NCI-H2227 (cell line): Measurements from ENCODE around the gene STAB1.

Experiments
- DNase-seq: peaks from one replicate; lab custom pipeline; 2025; ENCODE audit not compliant: unreplicated experiment; lab: John Stamatoyannopoulos, UW

STAB1 gene

DNA sequence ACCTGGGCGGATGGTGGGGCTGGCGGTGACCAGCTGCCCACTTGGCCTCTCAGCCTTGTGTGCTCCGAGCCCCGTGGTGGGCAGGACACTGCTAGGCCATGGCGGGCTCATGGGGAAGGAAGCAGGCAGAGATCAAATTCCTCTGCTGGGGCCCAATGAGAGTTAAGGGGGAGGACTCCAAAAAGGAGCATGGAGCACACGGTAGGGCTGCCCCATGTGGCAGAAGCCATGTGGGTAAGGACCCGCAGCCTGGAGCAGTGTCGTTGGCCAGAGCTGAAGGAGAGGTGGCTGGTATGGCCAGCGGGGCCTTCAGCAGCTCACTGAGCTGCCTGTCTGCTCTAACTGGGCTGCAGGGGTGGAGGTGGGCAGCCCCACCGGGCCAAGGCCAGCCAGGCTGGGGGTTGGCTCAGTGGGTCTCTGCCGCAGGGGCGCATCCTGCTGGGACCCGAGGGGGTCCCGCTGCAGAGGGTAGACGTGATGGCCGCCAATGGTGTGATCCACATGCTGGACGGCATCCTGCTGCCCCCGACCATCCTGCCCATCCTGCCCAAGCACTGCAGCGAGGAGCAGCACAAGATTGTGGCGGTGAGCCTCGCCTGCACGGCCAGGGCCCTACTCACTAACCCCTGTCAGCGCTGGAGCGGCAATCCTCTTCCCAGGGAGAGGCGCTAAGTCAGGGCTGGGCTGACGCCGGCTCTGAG, 11.3 kb downstream of the STAB1 start:
- DNase-seq: no peak

DNA sequence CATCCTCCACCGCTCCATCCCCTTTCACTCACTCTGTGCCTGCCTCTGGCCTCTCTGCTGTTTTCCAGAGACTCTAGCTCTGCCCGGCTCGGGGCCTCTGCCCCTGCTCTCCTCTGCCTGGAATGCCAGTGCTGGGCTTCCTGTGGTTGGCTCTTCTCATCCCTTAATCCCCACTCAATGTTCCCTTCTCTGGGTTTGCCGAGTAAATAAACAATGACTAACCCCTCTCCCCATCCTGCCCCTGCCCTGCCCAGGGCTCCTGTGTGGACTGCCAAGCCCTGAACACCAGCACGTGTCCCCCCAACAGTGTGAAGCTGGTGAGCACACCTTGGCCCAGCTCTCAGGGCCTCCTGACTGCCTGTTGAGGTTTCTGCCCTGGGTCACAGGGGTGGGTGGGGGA, 12.2 kb downstream of the STAB1 start:
- no peak for DNase-seq

DNA sequence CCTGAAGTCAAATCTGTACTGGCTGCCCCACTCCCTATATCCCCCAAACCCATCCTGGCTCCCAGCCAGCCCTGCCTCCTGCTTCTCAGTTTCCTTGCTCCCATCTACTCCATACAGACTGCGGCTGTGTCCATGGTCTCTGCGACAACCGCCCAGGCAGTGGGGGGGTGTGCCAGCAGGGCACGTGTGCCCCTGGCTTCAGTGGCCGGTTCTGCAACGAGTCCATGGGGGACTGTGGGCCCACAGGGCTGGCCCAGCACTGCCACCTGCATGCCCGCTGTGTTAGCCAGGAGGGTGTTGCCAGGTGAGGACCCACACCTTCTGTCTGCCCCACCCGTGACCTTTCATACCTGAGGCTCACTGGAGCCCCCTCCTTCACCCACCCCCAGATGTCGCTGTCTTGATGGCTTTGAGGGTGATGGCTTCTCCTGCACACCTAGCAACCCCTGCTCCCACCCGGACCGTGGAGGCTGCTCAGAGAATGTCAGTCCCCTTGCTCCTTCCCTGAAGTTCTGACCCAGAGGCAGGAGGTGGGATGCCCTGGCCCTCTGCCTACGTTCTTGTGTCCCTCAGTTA, 14.7 kb downstream of the STAB1 start:
- no peak for DNase-seq

DNA sequence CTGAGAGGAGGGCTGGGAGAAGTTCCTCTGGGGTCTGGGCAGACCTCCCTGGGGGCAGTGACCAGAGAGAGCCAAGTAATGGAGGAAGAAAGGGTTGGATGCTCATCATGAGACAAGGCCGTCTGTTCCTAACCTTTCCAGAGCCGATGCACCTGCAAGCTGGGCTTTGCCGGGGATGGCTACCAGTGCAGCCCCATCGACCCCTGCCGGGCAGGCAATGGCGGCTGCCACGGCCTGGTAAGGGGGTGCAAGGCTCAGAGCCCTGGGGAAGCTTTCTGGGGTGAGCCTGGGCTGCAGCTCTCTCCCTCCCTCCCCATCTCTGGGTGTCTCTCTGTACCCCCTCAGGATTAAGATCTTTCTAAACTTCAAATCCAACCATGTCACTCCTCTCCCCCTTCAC, 16.4 kb downstream of the STAB1 start:
- no peak for DNase-seq

DNA sequence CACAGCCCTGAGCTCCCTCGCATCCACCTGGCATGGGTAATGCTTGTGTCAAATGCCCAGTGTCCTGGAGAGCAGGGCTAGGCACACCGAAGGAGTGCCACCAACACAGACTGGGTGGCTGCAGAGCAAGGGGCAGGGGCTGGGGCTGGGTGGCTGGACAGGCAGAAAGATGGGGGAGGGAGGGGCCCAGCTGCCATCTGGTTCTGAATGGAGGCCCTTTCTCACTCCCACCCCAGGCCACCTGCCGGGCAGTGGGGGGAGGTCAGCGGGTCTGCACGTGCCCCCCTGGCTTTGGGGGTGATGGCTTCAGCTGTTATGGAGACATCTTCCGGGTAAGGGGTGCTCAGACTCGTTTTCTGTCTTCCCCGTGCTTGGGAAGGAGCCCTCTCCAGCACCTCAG, 17.0 kb downstream of the STAB1 start:
- DNase-seq: no peak

DNA sequence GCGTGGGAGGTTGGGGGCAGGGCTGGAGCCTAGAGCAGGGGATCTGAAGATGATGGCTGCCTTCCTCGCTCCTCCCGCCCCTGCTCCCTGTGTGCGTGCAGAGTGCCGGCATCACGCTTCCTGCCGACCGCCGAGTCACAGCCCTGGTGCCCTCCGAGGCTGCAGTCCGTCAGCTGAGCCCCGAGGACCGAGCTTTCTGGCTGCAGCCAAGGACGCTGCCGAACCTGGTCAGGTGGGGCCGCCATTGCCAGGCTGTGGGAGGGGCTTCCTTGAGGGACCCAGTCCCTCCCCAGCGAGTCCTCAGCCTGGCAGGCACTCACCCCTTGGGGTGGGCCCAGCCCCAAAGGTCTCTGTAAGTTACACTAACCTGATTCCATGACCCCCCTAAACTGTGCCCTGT, 17.6 kb downstream of the STAB1 start:
- no peak for DNase-seq

DNA sequence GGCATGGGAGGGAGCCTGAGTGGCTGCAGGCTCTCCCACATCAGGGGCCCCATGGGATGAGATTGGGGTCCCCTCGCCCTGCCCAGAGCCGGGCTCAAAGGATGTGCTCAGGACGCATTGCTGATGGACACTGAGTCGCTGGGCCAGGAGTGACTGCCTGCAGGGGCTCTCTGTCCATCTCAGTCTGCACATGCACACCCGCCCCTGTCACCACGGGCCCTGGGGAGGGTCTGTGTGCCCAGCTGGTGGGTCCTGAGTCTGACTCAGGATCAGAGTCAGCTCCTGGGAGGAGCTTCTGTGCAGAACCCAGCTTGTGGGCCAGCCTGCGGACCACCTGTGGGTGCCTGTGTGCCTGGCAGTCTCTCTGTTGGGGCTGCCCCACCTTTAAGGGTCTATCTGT, 18.1 kb downstream of the STAB1 start:
- no peak for DNase-seq

DNA sequence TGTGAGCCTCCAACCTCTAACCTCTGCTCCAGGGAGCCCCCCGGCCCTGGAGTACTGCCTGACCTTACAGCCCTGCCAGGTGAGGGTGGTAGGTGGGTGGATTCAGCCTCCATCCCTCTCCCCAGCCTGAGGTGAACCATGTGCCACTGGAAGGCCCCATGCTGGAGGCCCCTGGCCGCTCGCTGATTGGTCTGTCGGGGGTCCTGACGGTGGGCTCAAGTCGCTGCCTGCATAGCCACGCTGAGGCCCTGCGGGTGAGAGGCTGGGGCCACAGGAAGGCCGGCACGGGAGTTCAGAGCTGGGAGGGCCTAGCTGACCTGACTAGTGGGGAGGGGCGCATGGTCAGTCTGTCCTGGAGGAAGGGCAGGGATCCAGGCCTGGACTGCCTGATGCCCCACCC, 19.4 kb downstream of the STAB1 start:
- no peak for DNase-seq

DNA sequence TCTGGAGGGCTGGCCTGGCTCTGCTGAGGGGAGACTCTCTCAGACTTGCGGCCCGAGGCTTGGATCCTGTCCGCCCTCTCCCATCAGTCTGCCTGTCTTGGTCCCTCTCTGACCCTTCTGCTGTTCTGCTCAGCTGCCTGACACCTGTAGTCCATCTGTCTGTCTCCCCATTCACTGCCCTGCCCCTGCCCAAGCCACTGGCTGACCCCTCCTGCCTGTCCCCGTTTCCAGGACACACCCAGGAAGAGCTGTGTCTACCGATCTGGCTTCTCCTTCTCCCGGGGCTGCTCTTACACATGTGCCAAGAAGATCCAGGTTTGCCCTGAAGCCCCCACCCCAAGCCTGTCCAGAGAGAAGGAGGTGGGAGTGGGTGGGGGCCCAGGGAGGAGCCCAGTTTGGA, 20.1 kb downstream of the STAB1 start:
- no peak for DNase-seq

DNA sequence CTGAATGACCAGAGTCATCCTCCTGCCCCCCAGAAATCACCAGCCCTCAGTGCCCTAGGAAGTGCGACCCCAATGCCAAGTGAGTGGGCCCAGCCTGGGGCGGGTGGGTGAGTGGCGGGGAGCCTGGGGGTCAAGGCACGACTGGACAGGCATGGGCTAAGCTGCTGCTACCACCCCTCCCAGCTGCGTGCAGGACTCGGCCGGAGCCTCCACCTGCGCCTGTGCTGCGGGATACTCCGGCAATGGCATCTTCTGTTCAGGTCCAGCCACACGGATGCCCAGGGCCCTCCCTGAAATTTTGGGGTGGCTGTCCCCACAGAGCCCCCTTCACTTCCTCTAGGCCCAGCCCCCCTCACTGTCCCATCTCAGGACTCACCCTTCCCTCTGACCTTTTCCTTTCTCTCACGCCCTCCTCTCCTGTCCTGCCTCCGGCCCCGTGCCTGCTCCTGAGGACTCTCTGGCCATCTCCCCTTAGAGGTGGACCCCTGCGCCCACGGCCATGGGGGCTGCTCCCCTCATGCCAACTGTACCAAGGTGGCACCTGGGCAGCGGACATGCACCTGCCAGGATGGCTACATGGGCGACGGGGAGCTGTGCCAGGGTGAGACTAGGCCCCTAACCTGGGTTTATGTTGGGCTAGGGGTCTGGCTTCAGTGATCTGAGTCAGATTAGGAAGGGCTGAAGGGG, 21.5 kb downstream of the STAB1 start:
- DNase-seq: no peak

DNA sequence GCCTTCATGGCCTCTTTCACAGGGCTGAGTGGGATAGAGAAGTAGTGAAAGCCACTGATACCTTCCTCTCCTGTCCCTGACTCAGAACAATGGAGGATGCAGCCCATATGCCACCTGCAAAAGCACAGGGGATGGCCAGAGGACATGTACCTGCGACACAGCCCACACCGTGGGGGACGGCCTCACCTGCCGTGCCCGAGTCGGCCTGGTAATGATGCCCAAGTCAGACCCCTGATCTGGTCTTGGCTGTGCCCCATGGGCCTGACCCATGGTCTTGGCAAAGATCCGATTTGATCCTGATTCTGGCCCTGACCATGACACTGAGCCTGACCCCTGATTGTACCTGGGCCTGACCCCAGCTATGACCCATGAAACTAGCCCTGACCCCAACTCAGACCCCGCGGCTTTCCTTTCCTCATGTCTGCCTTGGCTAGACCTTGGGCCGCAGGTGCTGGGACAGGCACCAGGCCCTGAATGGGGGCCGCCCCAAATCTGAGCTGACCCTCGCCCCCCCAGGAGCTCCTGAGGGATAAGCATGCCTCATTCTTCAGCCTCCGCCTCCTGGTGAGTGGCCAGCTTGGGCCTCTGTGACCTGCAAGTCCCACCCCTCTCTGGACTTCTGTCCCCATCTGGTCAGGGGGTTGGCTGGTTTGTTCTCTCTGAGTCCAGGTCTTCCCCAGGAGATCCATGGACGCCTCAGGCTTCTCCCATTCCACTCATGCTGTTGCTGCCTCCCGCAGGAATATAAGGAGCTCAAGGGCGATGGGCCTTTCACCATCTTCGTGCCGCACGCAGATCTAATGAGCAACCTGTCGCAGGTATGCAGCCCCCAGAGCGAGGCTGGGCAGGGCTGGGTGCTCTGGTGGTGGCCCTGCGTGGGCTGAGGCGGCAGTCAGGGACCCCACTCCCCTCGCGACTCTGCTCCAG, 22.9 kb downstream of the STAB1 start:
- DNase-seq: no peak

DNA sequence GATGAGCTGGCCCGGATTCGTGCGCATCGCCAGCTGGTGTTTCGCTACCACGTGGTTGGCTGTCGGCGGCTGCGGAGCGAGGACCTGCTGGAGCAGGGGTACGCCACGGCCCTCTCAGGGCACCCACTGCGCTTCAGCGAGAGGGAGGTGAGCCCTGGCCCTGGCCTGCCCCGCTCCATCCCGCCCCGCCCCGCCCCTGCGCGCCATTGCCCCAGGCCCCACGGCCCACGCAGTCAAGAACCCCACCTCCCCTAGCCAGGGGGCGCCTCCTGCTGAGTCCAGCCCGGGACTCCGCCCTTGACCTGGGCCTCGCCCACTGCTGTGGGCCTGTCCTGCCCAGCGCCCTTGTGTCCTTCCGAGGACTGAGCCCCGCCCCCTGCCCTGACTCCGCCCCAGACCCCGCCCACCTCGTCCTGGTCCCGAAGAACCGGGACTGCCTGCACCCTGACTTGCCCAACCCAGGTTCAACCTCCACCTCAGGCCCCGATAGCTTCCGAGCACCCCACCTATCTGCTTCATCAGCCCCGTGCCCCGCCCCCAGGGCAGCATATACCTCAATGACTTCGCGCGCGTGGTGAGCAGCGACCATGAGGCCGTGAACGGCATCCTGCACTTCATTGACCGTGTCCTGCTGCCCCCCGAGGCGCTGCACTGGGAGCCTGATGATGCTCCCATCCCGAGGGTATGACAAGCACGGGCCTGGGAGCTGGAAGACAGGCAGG, 23.7 kb downstream of the STAB1 start:
- no peak for DNase-seq

DNA sequence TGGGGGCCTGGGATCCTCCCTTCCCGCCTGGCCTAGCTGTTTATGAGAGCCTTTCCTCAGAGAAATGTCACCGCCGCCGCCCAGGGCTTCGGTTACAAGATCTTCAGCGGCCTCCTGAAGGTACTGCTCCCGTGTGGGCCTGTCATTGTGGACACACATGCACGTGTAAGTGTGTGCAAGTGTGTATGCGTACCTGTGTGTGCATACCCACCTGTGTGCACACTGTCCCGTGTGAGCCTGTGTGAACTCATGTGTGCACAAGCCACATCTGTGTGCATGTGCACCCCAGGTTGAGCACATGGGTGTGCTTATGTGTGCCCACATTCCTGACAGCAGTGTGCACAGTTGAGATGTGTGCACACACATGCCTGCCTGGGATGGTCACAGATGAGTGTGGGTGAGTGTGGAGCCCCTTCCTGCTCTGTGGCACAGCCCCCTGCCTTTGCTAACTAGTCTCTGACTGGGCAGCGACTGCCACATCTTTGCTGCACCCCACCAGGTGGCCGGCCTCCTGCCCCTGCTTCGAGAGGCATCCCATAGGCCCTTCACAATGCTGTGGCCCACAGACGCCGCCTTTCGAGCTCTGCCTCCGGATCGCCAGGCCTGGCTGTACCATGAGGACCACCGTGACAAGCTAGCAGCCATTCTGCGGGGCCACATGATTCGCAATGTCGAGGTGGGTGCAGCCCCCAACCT, 24.5 kb downstream of the STAB1 start:
- DNase-seq: no peak

DNA sequence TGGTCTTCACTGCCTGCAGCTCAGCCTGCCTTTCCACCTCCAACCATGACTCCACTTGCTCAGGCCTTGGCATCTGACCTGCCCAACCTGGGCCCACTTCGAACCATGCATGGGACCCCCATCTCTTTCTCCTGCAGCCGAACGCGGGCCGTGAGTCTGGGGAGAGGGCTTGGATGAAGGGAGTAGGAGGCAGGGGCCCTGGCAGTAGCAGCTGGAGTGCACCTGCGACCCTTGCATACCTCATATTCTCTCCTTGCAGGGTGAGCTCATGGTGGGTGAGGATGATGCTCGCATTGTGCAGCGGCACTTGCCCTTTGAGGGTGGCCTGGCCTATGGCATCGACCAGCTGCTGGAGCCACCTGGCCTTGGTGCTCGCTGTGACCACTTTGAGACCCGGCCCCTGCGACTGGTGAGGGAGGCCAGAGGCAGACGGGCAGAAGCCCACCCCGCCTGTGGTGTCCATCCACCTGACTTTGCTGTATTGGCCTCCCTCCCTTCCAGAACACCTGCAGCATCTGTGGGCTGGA, 25.1 kb downstream of the STAB1 start:
- no peak for DNase-seq

DNA sequence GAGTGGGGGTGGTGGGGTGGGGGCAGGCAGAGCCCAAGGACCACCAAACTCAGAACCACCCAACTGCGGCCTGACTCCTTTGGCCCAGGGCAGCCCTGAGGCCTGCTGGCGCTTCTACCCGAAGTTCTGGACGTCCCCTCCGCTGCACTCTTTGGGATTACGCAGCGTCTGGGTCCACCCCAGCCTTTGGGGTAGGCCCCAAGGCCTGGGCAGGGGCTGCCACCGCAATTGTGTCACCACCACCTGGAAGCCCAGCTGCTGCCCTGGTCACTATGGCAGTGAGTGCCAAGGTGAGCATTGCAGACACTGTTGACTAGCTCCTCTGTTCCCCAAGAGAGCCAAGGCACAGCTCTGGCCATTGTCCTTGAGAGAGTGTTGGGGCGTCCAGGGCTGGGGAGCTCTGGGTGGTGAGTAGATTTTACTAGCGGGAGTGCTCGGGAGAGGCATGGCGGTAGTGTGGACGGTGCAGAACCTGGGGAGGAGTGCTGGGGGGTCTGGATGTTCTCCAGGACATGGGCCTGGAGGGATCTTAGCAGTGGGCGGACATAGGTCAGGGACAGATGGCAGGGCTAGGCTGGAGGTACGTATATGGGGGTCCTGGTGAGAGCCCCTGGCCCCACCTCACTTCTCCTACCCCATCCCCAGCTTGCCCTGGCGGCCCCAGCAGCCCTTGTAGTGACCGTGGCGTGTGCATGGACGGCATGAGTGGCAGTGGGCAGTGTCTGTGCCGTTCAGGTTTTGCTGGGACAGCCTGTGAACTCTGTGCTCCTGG, 25.8 kb downstream of the STAB1 start:
- no peak for DNase-seq

DNA sequence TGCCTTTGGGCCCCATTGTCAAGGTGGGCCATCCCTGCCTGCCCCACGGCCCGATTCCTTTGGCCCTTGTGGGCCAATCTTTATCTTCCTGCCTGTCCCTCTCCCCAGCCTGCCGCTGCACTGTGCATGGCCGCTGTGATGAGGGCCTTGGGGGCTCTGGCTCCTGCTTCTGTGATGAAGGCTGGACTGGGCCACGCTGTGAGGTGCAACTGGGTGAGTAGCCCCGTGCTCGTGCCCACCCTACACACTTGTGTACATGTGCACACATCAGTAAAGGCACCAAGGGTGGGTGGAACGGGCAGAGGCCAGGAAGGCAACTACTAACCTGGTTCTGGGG, 26.3 kb downstream of the STAB1 start:
- DNase-seq: no peak

DNA sequence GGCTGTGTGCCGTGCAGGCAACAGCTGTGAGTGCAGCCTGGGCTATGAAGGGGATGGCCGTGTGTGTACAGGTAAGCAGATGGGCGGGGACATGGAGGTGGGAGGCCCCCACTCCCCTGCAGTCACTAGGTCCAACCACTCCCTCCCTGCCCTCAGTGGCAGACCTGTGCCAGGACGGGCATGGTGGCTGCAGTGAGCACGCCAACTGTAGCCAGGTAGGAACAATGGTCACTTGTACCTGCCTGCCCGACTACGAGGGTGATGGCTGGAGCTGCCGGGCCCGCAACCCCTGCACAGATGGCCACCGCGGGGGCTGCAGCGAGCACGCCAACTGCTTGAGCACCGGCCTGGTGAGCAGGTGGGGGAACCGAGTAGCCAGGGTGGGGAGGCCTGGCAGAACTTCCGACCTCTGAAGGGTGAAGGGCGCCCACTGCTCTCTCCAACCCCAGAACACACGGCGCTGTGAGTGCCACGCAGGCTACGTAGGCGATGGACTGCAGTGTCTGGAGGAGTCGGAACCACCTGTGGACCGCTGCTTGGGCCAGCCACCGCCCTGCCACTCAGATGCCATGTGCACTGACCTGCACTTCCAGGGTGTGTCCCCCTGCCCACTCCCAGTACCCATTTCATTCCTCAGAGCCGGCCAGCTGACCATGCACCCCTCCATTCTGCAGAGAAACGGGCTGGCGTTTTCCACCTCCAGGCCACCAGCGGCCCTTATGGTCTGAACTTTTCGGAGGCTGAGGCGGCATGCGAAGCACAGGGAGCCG, 26.9 kb downstream of the STAB1 start:
- DNase-seq: no peak

DNA sequence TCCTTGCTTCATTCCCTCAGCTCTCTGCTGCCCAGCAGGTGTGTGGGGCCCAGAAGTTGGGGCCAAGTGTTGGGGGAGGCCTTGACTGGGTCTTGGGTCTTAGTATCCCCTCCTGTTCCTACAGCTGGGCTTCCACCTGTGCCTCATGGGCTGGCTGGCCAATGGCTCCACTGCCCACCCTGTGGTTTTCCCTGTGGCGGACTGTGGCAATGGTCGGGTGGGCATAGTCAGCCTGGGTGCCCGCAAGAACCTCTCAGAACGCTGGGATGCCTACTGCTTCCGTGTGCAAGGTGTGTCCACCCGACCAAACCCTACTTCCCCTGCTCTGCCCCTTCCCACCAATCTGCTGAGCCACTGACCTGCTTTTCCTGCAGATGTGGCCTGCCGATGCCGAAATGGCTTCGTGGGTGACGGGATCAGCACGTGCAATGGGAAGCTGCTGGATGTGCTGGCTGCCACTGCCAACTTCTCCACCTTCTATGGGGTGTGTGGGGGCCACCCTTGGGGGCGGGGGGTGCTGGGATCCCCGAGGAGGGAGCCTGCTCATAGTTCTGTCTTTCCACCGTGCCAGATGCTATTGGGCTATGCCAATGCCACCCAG, 27.6 kb downstream of the STAB1 start:
- no peak for DNase-seq
